HG03095 (cell line): ENCODE results near the gene MPV17L.
"Not testable (repeated sequence)": the region's sequence is repeated elsewhere in the genome, so short reads cannot be mapped to it uniquely, and the experiment has no call there.

ENCODE experiments used
- ATAC-seq: cut with Tn5 transposase; IDR thresholded peaks from one replicate; pipeline ENCODE4 v1.9.1; 2021; ENCODE audit warnings: moderate library complexity; ENCODE audit not compliant: unreplicated experiment

Gene MPV17L

DNA sequence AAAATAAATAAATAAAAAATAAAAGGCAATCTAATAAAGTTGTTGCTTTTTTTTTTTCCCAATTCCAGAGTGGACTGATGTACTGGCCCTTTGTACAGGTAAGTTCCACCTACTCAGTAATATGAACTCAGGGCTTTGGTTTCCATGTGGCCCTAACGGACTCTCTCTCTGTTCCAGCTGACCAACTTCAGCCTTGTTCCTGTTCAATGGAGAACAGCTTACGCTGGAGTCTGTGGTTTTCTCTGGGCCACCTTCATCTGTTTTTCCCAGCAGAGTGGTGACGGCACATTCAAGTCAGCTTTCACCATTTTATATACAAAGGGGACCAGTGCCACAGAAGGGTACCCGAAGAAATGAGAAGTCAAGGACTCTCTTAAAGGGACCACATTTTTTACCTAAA is 12.2 kb downstream of the MPV17L start:
- ATAC-seq, result not testable (repeated sequence)

DNA sequence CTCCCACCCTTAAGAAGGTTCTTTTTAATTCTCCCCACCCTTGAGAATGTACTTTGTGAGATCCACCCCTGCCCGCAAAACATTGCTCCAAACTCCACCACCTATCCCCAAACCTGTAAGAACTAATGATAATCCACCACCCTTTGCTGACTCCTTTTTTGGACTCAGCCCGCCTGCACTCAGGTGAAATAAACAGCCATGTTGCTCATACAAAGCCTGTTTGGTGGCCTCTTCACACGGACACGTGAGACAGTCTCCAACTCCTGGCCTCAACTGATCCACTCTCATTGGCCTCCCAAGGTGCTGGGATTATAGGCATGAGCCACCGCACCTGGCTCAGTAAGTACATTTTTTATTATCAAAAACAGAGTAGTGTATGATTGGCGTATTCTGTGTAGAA is 13.9 kb downstream of the MPV17L start:
- not testable (repeated sequence) for ATAC-seq

DNA sequence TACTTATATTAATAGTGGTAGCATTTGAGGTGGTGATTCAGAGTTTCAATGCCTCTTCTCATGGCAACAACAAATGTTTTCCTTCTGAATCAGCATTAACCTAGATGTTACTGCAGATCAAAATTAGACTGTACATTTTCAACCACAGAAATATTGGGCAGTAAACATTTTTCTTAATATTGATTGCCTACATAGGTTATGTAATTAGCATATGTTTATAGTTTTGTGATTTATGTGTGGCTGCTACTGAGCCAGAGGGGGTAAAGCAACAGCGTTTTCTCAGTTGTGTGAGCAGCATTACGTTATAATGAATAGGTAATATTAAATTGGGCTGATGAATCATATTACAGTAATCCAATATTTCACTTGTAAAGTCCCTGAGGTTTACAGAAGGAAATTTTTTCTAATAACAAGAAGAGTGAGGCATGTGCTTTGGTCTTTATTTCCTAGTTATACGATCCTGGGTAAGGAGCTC is 20.0 kb downstream of the MPV17L start:
- ATAC-seq, result no peak

DNA sequence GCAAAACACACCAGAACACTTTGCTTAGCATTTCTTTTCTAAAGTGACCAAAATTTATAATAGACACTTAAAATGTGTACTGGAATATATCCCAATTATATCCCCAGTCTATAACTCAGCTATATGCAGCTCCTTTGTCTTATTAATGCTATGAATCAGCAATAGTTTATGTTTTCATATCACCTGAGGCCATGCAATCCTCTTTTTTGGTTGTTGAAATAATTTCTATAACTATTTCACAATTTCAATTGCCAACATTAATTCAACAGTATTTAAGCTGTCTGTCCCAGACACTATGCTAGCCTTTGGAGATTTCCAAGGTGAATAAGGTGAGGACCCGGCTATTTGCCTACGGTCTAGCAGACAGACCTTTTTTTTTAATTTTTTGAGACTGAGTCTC is 21.6 kb downstream of the MPV17L start:
- no peak for ATAC-seq

DNA sequence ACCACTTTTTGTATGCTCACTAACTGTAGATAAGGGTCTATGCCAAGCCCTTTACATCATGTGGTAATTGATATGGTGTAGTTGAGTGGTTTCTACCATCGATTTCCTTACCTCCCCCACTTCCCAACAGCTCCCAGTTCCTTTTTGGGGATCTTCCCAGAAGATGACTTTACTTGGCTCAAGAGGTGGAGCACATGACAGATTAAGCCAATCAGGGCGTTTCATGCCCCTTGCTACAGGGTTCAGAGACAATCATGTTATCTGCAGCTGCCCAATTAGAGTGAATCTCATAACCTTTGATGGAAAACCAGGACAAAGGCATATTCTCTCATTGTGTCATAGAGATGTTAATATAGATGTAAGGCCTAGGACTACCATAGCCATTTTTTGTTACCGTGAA is 22.7 kb downstream of the MPV17L start:
- ATAC-seq, result no peak

DNA sequence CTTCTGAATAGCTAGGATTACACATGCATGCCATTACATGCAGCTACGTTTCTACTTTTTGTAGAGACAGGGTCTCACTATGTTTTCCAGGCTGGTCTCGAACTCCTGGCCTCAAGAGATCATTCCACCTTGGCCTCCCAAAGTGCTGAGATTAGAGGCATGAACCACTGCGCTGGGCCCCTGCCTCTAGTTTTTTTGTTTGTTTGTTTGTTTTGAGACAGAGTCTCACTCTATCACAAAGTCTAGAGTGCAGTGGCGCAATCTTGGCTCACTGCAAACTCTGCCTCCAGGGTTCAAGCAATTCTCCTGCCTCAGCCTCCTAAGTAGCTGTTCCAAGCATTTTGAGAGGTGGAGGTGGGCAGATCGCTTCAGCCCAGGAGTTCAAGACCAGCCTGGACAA is 26.1 kb downstream of the MPV17L start:
- not testable (repeated sequence) for ATAC-seq

DNA sequence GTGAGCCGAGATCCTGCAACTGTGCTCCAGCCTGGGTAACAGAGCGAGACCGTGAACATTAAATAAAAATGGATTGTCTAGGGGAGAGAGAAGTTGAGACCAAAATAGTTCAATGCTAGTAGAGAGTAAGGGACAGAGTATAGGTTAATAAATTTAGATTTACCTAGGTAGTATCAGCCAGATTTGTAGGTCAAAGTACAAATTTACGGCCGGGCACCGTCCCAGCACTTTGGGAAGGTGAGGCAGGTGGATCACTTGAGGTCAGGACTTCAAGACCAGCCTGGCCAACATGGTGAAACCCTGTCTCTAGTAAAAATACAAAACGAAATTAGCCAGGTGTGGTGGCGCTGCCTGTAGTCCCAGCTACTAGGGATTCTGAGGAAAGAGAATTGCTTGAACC is 26.7 kb downstream of the MPV17L start:
- no peak for ATAC-seq

DNA sequence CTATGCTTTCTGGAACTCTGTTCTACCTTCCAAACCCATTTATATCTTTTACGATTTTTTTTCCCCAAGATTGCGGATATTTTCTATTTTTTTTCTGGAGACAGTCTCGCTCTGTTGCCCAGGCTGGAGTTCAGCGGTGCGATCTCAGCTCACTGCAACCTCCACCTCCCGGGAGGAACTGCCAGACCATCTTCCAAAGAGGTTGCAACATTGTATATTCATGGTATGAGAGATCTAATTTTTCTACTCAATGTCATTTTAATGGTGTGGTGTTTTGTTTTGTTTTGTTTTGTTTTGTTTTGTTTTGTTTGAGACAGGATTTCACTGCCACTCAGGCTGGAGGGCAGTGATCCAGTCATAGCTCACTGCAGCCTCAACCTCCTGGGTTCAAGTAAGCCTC is 30.3 kb downstream of the MPV17L start:
- ATAC-seq, result no peak

DNA sequence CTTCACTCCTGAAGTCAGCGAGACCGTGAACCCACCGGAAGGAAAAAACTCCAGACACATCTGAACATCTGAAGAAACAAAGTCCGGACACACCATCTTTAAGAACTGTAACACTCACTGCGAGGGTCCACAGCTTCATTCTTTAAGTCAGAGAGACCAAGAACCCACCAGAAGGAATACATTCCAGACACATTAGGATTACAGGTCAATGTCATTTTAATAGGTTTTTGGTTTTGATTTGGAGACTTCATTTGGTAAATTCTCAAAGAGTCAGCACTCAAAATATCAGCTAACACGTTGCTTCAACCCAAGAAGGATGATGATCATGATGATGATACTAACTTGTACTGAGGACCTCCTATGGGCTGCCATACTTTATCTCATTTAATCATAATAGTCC is 31.2 kb downstream of the MPV17L start:
- ATAC-seq, result no peak

DNA sequence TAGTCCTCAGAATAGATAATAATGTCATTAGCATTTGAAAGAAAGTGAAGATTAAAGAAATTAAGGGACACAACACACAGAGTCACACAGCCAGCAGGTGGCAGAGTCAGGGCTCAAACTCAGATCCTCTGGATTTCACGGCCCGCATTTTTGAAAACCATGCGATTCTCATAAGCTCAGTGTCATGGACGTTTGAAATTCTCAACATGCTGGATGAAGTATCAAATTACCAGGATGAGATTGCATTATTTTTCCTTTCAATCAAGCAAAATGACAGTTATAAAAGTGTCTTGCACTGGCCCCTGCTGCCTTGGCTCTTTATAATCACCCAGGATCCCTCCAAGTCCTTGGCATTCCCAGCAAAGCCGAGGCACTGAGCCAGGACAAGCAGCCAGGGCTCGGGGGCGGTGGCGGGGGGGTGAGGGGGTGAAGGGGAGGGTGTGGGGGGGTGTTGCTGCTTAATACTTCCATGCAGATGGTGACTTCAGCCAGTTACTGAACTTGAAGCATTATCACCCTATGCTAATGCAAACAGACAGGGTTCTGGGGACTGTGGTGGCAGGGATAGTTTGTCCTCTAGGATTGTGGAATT is 32.2 kb downstream of the MPV17L start:
- ATAC-seq, result no peak

DNA sequence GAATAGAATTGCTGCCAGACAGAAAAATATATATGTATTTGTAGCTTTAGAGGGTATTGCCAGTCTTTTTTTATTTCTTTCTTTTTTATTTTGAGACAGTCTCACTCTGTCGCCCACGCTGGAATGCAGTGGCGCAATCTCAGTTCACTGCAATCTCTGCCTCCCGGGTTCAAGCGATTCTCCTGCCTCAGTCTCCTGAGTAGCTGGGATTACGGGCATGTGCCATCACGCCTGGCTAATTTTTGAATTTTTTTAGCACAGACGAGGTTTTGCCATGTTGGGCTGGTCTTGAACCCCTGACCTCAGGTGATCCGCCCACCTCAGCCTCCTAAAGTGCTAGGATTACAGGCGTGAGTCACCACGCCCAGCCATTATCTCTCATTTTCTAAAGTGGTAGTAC is 35.3 kb downstream of the MPV17L start:
- not testable (repeated sequence) for ATAC-seq

DNA sequence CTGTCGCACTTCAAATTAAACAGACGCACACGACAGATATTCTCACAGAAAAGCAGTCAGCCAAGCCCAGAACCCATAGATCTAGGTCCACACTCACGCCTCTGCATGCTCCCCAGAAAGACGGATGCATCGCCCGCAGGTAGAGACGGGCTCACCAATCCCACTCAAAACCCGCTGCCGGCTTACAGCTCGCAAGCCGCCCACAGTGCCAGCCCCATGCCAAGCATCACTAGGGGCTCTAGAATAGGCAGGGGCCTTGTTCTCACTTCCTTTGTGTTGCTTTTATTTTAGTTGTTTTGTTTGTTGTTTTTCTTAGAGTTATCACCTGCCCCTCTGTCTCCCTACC is 38.5 kb downstream of the MPV17L start:
- no peak for ATAC-seq

DNA sequence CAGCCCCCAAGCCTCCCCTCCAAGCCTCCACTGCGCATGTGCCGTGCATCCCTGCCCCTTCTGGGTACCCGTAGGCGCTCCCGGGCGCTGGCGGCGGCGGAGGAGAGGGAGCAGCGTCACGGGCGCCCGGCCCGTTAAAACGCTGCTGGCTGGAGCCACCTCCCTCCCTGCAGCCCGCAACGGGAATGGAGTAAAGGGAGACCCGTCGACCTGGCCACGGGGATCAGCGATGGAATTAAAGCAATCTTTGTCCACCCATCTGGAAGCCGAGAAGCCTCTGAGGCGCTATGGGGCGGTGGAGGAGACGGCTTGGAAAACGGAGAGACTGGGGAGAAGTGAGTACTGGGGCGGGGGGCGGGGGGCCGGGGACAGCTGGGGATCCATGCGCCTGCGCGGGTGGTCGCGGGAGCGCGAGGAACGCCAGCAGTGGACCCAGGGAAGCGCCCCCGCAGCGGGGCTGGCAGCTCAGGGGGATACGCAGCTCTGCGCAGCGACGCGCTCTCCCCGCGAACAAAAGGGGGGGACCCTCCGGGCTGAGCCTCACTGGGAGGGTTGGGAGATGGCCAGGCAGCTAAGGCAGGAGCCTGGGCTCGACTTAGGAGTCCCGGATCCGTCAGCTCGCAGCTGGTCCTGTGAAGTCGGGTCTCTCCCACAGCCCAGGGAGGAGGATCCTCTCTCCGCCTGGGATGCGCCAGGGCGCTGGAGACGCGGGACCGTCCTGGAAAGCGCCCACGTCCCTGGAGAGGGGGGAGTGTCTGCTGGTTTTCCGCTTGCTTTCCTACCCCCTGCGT is 39.1 kb downstream of the MPV17L start, which contains the start of gene BMERB1:
BMERB1 (plus strand) TSS at position 164 of the 791 bp plus-strand sequence; CDS start at position 230, 66 bp downstream.
- ATAC-seq, result no peak

DNA sequence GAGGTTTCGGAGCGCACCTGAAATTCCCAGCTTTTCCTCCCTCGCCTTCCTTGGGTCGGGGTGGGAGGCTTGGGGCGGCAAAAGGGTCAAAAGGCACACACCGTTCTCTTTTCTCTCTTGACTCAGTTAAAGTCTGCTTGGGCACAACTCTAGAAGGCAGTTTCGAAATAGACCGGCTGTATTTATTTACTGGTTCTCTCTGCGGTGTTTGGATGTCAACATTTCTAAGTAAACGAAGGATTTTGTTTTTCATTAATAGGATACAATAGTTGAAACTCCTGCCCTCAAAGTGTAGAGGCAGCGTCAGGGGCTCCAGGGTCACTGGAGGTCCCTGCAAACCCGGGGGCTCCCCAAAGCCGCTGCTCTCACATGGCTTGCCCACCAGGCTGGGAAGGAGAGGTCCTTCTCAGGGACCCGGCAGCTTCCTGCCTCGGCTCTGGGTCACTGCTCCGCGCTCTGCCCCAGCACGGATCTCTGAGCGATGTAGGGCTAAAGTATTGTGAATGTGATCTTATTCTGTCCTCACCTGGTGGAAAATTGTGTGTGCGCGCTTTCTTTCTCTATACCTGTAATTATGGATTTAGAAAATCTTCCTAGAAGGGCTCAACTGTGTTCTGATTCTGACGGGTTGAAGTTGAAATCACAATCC is 39.8 kb downstream of the MPV17L start:
- no peak for ATAC-seq

DNA sequence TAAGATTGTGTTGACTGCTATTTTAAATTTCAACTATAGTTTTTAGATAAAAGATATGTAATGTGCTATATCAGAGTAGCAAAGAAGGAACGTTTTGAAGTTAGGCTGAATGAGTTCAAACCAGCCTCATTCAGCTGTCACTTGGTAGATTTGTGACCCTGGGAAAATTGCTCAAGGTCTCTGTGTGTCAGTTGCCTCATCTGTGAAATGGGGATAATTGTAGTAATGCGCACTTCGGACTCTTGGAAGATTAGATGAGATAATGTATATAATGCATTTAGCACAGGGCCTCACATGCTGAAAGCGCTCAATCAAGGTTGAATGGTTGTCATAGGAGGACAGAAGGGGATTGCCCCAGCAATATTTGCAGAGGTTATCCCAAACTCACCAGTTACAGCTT is 43.5 kb downstream of the MPV17L start:
- no peak for ATAC-seq

DNA sequence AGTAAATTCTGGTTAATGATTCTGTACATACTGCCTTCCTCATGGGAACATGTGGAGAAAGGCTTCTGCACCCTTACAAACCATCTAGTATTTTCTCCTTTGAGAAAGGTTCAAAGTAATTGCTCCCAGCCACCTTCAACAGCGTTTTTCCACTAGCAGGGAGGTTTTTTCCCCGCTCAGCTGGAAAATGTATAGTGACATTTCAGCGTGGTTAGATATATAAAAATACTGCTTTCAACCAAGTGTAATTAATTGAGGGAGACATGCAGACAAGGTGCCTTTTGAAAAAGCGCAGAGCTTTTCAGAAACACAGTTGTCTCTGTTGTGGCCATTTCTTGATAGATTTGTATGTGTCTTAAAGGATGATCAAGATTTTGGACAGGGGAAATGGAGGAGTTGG is 44.0 kb downstream of the MPV17L start:
- no peak for ATAC-seq

DNA sequence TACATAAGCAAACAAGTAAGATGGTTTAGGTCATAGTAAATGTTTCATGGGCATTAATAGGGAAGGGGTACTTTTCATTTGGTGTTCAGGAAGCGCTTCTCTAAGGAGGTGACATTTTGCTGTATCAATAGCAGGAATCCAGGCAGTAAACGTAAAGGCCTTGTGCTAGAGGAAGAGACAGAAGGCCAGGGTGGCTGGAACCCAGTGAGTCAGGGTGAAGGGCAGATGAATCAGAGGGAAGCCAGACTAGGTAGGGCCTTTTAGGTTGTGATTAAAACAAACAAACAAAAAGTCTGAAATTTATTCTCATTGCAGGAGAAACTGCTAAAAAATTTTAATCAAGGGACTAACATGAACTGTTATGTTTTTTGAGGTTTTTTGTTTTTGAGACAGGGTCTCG is 45.3 kb downstream of the MPV17L start:
- ATAC-seq, result no peak

DNA sequence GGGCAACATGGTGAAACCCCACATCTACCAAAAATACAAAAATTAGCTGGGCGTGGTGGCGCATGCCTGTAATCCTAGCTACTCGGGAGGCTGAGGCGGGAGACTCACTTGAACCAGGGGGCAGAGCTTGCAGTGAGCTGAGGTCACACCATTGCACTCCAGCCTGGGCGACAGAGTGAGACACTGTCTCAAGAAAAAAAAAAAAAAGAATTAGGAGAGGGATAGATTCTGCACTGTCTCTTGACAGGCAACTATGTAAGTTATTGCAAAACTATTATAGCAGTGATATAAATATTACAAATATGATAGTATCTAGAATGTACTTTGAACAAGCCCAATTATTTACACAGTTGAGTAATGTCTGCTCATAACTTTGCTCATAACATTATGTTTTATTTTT is 46.6 kb downstream of the MPV17L start:
- not testable (repeated sequence) for ATAC-seq

DNA sequence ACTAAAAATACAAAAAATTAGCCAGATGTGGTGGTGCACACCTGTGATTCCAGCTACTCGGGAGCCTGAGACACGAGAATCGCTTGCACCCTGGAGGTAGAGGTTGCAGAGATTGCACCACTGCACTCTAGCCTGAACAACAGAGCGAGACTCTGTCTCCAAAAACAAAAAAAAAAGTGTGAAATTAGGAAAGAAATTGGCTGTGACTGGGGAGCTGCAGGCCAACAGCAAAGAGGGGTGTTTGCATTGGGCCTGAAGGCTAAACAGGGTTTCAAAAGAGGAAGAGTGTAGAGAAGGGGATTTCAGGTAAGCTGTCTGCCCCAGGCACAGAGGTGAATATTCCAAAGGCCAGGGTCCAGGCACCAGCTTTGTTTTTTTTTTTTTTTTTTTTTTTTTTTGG is 48.2 kb downstream of the MPV17L start:
- no peak for ATAC-seq

DNA sequence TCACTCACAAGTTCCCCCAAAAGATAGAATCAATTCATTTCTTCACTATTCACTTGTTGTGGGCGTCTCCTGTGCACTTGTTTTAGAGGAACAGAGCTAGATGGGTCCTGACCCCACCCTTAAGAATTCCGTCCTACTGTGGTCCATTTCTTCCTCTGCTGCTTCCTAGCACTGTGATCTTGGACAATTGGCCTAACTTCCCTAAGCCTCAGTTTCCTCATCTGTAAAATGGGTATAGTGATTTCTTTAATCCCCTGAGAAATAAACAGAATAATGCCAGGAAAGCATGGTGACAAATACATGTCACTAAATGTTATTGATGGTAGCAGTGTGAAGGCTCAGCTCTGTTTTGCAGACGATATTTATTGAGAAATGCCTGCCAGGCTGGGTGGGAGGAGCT is 48.7 kb downstream of the MPV17L start:
- ATAC-seq, result no peak

DNA sequence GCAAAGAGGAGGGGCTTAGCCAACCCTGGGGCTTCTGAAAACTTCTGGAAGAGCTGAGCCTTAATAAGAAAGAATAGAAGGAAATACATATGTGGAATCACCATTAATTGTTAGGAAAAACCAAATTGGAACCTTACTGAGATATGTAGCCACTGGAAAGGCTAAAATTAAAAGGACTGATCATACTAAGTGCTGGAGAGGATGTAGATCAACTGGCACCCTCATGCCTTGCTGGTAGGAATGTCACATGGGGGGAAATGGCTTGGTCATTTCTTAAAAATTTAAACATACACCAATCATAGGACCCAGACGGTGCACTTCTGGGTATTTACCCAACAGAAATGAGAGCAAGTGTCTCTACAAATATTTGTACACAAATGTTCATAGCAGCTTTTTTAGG is 49.9 kb downstream of the MPV17L start:
- no peak for ATAC-seq

DNA sequence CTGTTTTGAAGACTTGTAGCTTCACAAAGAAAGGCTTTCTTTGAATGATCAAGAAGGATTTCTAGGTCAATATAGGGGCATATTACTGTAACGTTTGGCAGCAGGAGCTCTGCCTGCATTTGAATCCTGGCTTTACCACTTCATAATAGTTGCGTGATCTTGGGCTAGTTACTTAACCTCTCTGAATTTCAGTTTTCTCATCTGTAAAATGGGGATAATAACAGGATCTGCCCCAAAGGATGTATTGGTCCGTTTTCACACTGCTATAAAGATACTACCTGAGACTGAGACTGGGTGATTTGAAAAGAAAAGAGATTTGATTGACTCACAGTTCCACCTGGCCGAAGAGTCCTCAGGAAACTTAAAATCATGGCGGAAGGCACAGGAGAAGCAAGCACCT is 51.3 kb downstream of the MPV17L start:
- no peak for ATAC-seq
